Activated naive CD4-positive, alpha-beta T cell treated with anti-CD3 and anti-CD28 coated beads, Interleukin-2, amount 50 U/mL, for 16 hours (primary cell): ENCODE measurements around the gene CUL7.
A peak's percentile ranks its signal among the peaks of the same experiment; 100 is the strongest.
"Not testable (repeated sequence)": the region's sequence is repeated elsewhere in the genome, so short reads cannot be mapped to it uniquely, and the experiment has no call there.

ENCODE experiments used
- DNase-seq: peaks from one replicate; pipeline ENCODE4 v3.0.0-alpha.2; 2020

Gene CUL7

GRCh38 chr6:43053545-43054205 is at the start of gene CUL7:
CUL7 (minus strand) TSS chr6:43053851; CDS start chr6:43052788, 1,063 bp downstream.
- peak; percentile 92 for DNase-seq

DNA sequence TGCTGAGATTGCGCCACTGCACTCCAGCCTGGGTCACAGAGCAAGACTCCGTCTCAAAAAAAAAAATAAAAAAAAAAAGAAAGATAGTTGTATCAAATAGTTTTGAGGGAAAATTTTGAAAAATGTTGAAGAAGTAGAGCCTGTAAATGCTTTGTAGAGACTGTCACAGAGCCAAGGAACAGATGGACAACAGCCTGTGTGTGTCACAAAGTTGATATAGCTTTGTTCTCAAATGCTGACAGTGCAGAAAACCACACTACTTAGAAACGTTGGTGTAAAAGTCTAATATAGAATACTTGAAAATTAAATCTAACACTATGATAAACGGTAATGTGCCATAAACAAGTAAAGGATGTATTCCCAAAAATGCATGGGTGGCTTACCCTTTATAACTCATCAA is 47.8 kb upstream of the CUL7 start:
- DNase-seq: no peak

GRCh38 chr6:43097502-43097901 is 43.9 kb upstream of the CUL7 start:
- no peak for DNase-seq

DNA sequence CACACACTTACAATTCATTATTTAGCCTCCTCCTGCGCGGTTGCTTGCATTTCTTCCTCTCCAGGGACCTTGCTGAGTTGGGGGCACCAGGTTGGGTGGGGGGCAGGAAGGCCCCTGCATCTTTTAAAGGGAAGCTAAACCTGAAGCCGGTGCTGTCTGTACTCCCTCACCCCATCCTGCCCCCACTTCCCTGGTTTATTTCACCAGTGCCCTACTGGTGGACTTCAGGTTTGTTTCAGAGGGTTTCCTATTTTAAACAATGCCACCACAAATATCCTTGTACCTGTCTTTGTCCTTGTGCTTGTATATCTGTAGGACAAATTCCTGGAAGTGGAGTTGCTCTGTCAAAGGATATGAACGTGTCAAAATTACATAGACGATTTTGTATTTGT is 43.4 kb upstream of the CUL7 start:
- DNase-seq: no peak

DNA sequence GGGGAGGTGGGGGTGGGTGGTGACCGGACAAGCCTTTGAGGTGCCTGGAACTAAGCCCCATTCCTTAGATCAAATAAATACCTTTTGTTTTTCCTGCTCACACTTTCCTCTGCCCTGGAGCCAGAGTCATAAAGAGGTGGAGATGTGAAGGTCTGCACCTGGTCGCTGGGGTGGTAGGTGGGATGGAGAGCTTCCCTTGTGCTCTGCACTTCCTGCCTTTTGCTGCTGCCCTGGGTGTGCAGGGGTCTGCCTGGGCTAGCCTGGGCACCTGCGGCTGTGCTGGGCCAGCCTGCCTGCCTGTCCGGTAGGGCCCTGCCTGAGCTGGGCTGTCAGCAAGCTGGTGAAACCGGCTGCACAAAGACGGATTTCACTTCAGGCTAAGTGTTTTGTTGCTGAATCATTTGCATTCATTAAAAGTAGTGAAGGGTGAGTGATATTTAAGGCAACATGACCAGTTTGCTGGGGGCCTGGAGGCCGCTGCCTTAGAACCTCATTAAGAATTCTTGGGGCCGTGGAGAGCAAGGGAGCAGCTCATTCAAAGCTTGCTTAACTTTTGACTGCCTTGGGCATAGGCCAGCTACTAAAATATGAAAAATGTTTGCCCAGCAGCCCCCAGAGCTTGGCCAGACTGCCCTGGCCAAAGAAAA is 42.9 kb upstream of the CUL7 start:
- DNase-seq: no peak

DNA sequence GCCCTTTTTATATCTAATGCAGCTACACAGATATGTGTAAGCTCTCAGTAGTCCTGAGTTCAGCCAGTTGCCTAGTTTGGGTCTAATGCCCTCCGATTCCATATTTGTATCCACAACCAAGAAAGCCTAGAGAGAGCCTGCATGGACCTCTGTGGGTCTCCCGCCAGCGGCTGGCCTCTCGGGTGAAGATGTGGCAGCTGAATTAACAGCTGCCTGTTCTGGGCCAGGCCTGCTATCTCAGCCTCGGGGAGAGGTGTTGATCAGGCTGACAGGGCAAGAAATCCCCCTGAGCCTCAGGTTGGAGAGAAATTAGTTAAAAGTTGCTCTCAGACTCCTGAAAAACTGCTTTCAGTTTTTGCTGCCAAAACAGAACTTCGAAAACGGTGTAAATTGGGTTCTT is 42.3 kb upstream of the CUL7 start:
- no peak for DNase-seq

GRCh38 chr6:43093436-43094289 is 40.0 kb upstream of the CUL7 start:
- DNase-seq: no peak

DNA sequence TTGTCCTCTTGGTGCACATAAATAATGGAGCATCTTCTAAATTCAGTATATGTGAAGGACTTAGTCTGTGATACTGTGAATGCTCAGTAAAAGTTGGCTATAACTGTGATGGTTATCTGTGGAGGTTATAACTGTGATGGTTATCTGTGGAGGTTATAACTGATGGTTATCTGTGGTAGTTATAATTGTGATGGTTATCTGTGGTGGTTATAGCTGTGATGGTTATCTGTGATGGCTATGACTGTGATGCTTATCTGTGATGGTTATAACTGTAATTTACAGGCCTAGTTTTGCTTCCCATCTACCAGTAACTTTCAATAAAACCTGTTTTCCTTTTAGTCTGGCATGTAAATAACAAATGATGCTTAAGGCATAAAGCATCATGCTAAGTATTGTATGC is 39.0 kb upstream of the CUL7 start:
- no peak for DNase-seq

- no peak for DNase-seq
Measured at GRCh38 chr6:43091436-43091991, 37.9 kb upstream of the CUL7 start.

GRCh38 chr6:43091020-43091419 is 37.4 kb upstream of the CUL7 start:
- DNase-seq: no peak

DNA sequence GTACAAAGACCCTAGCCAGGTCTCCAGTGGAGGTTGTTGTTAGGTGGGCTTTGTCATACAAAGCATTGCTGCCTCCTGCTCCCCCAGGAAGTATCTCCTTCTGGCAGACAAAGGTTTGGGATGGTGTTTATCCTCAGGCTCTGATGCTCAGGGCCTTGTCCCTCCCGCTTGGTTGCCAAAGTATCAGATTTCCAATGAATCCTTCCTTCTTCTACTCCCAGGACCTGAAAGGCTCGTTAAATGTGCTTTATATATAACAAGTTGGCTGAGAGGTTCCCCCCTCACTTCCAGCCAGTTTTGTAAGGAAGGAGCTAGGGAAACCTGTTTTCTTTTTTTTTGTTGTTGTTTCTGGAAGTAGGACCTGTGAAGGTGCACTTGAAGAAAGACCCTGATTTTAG is 36.9 kb upstream of the CUL7 start:
- no peak for DNase-seq

DNA sequence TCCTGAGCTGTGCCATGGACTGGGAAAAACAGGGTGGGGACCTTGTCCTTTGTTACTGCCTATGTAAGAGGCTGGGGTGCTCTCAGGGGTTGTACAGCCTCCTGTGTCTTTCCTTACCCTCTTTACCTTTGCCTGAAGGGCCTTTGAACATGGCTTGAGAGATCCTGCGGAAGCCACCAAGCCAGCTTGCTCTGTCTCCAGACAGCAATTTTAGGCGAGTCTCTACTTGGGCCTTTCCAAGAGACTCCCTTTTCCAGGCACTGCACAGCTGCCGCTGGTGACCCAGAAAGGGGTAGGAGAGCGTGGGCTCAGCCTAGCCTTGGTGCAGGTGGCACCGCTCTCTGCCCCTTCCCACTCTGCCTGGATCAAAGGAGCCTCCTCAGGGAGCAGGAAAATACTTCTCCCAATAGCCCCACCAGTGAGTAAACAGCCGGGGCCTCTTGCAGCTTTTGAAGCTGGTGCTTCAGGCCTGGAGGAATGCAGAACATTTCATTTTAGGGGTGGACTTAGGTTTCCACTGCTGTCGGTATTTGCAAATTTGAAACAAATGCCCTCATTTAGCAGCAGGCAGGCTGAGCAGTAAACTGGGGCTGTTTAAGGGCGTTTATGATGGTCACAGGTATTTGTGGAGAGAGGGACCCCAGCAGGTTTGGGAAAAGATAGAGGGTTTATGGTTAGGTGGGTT is 36.4 kb upstream of the CUL7 start:
- DNase-seq: no peak

DNA sequence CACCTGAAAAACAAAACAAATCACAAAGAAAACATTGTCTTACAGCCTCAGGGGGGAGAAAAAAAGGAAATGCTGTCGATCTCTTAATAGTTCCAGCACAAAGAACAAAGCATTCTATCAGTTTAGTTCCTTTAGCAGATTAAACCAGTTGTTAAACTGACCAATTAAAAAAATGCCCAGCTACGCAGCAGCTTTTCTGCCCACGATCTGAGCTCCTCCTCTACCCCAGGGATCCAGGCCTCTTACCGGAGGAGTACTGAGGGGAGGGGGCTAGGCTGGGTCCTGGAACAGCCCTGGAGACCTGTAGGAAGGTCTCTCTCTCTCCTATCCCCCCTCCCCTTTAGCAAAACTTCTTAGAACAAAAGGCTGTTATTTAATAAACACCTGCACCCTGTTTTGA is 35.8 kb upstream of the CUL7 start:
- DNase-seq: no peak

- DNase-seq: no peak
Measured at GRCh38 chr6:43088654-43089056, 35.0 kb upstream of the CUL7 start.

DNA sequence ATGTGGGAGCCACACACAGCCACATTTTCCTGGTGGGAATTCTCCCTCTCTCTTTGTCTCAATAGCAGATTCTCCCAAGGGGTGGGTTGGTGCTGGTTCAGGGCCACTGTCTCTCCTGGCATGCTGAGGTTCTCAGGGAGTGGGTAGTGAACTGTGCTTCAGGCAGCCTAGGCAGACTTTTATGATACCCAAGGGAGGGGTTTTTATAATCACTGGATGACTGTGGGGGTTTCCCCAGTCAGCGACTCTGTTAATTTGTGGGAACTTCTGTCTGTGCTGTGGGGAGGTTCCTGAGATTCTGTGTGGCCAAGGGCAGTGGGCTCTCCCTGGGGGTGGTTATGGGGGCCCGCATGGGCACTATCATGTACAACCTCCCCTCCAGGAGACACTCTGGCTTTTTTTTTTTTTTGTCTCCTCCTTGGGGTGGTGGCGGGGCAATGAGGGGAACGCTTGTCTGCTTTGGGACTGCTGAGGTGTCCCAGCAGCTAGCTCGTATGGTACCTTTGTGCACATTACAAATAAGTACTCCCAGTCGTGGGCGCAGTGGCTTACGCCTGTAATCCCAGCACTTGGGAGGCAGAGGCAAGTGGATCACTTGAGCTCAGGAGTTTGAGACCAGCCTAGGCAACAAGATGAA is 32.5 kb upstream of the CUL7 start:
- no peak for DNase-seq

GRCh38 chr6:43082806-43083655 is 29.4 kb upstream of the CUL7 start:
- DNase-seq: no peak

DNA sequence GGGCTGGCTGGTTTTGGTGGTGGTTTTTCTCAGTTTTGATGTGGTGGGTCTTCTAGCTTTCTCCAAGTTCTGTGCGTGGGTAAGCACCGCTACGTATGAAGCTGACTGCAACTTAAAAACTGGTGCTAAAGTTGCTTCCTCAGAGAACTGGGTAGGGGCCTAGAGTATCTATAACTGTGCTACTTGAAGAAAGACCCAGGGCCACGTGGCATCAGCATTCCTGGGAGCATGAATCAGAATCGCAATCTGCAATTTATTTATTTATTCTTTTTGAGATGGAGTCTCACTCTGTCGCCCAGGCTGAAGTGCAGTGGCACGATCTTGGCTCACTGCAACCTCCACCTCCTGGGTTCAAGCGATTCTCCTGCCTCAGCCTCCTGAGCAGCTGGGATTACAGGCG is 28.3 kb upstream of the CUL7 start:
- DNase-seq: not testable (repeated sequence)

DNA sequence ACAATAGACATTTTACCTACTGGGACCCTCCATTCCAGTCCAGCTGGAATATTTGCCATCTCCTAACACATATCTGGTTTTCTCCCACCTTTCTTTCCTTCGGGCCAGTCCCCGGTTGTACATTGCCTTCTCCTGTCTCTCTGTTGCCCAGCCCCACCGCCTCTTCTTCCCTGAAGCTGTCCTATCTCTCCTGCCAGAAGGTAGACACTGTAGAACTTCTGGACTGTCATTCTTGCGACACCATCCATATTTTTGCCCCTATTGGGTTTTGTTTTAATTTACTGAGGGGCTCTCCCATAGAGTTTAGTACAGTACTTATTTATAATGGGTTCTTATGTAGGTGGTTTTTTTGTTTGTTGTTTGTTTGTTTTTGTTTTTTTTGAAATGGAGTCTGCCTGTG is 27.4 kb upstream of the CUL7 start:
- DNase-seq: no peak

DNA sequence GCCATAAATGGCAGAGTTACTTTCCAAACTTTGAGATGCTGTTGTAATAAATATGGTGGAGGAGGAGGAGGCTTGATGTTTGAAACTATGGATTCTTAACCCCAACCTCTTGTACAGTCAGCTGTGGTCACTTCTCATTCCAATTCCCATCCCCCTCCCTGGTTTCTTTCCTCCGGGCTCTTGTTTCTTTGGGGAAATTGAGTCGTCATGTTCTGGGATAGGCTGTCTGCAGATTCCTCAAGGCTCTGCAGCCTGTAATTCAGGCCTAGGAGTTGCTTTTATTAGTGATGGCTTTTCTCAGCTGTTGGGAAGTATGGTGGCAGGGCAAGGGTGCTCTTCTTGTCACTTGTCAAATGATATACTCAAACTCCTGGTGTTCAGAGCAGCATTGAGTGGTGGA is 25.0 kb upstream of the CUL7 start:
- no peak for DNase-seq

DNA sequence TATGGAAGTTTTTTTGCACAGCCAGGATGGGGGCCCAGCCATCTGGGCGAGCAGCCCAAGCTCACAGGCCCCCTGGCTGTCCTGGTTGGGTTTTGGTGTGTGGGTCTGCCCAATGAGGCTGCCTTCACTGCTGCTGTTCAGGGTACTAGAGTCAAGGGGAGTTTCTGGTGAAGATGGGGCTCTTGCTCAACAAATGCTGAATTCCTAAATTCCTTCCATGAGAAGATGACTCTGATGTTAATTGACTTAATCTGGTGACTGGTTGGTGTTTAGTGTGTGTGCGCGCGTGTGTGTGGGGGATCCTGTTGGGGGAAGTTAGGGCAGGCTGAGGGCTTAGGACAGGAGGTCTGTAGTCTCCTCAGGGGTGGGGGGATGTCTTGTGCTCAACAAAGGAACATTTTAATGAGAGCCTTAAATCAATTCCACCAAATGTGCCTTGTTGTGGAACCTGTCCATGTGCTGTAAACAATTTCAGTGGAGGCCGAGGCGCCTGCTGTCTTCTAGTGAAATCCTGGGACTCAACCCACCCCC is 24.4 kb upstream of the CUL7 start:
- DNase-seq: no peak

GRCh38 chr6:43077333-43077809 is 23.7 kb upstream of the CUL7 start:
- no peak for DNase-seq
